H1 (cell line): Measurements from ENCODE around the gene PDE5A. TPM values are rescaled to one million over a fixed set of nuclear protein-coding genes. Genes with fewer than 3 reads are reported as not detected.

ENCODE experiments used
- ATF2 ChIP-seq: IDR thresholded peaks from 2 replicates; pipeline ENCODE4 v1.6.1; 2012; ENCODE audit warnings: low read length, inconsistent platforms
- ATF3 ChIP-seq: IDR thresholded peaks from 2 replicates; pipeline ENCODE4 v1.6.1; 2011; ENCODE audit warnings: low read depth, mild to moderate bottlenecking, low read length; ENCODE audit not compliant: insufficient read depth
- CHD7 ChIP-seq: fragments of 300-600 bp; sonication (generic); IDR thresholded peaks from 2 replicates; pipeline ENCODE4 v1.7.1; 2012; ENCODE audit warnings: low read length, moderate library complexity, mild to moderate bottlenecking, inconsistent platforms; ENCODE audit not compliant: insufficient replicate concordance
- EZH2 ChIP-seq: fragments of 200-600 bp; sonication (generic); IDR thresholded peaks from 2 replicates; pipeline ENCODE4 v1.7.1; 2012; ENCODE audit warnings: low read depth, mild to moderate bottlenecking, moderate library complexity, low read length, inconsistent platforms; ENCODE audit not compliant: severe bottlenecking
- polyA plus RNA-seq, 7 experiments: library from polyadenylated mRNA; depleted of rRNA in 3 of 7; stranded (reverse) in 5 of 7; unstranded in 2 of 7; fragments of >200 nt in 5 of 7; fragments of 200-250 nt in 2 of 7; gene quantifications; 1 replicate in 5 of 7; 2 replicates in 1 of 7; 4 replicates in 1 of 7; pipeline versions ENCODE4 v1.2.1 to v1.2.3, GENCODE V29; 2011 to 2013; ENCODE audit warnings: missing spikeins in 2 of 7, mixed read lengths in 2 of 7
- total RNA-seq: library from RNA; stranded (reverse); fragmentation: NEBNext Ultra II Directional; extraction: Animal tissue kit (Norgen Biotek cat#: 25700); gene quantifications from 2 replicates; pipeline ENCODE4 v1.2.1, GENCODE V29; 2021

The PDE5A gene
- total and polyA plus RNA-seq, 2 of the 8 experiments (the other 6 are each of a cell fraction or from before 2014, with no cell fraction given), result 5.6 to 32.4 TPM

GRCh38 chr4:119550857-119551532 lies 77.6 kb downstream of the PDE5A start (continued):
- TF ChIP-seq ATF3 (no peak), EZH2 (no peak), CHD7 (no peak), ATF2 (no peak)
